ENCODE data around the gene CPS1.

The CPS1 gene

GRCh38 chr2:210617318-210617717 is 60.9 kb downstream of the CPS1 start:
- DNase-seq: no peak

GRCh38 chr2:210617732-210618330 is 61.4 kb downstream of the CPS1 start:
- DNase-seq: no peak

- no peak for DNase-seq
Observed at GRCh38 chr2:210620456-210620855, 64.1 kb downstream of the CPS1 start.

DNA sequence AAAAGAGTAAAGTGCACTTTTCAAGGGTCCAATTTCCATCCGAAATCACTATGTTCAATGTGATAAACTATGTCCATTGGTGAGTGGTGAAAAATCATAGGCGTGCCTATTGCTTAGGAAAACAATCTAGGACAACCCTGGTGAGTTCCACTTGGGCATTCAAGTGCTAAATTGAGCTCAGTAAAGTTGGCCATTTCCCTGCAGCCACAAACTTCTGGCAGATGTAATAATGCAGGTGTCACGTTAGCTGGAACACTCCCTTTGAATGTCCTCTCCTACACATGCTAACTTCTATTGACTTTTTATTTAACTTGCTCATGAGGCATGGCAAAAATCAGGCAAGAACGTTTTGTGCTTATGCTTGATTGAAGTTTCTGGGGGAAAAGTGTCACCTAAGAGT is 67.1 kb downstream of the CPS1 start:
- no peak for DNase-seq

DNA sequence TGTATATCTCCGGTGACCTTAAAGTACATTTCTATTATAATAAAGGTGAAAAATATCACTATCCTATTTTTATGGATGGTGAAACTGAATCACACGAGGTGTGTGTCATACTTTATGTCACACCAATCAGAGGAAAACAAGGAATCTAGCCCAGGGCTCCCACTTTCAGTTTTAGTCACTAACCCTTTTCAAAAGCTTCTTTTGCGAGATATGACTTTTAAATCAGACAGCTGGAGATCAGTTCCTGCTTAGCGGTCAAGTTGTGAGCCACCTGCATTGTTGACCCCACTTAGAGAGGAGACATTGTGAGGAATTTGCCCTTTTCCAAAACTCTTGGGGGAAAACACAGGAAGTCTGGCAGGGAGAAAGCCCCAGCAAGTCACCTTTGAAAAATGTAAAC is 70.5 kb downstream of the CPS1 start:
- DNase-seq: no peak

DNA sequence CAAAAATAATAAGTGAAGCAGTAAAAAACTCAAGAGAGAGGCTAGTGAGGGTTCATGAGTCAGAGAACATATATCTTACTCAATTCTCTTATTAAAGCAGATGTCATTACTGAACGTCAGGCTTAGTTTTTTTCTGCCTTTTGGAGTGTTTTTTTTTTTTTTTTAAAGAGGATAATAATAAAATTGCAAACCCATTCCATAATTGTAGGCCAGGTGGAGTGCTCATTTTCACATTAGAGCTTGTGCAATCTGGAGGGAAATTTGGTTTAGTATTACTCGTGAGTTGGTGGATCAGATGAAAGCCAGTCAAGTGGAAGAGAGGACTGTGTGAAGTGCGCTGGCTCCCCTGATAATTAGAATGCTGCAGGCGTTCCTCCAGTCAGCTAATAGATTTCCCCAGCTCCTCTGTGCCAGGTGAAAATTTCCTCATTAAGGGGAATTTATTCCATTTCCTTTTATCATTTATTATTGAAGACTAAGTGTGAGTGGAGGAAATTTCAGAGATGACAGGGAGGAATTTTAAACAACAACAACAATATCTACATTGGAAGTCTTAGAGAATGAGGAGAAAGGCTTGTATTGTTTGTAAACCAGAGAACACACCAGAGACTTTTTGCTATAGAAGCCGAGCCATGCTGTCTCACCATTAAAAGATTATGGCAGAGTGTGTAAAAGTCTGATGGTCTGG is 74.6 kb downstream of the CPS1 start:
- DNase-seq: no peak

- no peak for DNase-seq
Observed at GRCh38 chr2:210633699-210634098, 77.3 kb downstream of the CPS1 start.

DNA sequence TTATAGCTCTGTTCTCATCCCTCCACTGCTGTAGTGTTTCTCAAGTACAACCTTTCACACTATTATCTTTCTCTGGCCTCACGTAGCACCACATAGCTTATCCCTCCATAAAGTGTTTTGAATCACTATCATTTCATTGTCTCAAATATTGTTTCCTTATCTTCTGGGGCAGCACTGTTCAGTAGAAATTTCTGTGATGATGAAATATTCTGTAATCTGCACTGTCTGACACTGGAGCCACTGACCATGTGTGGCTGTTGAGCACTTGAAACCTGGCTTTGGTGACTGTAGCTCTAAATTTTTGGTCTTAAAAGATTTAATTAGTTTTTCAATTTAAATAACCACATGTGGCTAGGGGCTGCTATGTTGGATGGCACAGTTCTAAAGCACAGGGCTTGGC is 78.9 kb downstream of the CPS1 start:
- DNase-seq: no peak

GRCh38 chr2:210642333-210642732 is 85.9 kb downstream of the CPS1 start:
- DNase-seq: no peak

DNA sequence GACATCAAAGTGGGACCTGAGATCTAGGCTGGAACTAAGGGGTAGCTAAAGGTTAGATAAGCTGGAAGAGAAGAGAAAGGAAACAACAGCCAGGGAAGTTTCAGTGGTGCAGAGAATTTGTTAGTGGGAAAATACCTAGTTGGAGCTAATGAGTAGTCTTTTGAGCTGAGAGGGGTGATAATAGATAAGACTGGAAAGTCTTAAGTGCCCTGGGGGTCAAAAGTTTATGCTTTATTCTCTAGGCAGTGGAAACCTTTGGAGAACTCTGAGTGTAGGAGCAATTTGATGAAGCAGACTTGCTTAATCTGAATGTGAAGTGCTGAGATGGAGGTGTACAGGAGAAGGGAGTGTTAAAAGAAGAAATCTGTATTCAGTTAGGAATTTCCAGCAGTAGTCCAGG is 90.8 kb downstream of the CPS1 start:
- no peak for DNase-seq

- DNase-seq: no peak
Observed at GRCh38 chr2:210654091-210654490, 97.7 kb downstream of the CPS1 start.

GRCh38 chr2:210655229-210655975 is 99.0 kb downstream of the CPS1 start:
- DNase-seq: no peak

GRCh38 chr2:210657874-210658273 is 101.5 kb downstream of the CPS1 start:
- no peak for DNase-seq

DNA sequence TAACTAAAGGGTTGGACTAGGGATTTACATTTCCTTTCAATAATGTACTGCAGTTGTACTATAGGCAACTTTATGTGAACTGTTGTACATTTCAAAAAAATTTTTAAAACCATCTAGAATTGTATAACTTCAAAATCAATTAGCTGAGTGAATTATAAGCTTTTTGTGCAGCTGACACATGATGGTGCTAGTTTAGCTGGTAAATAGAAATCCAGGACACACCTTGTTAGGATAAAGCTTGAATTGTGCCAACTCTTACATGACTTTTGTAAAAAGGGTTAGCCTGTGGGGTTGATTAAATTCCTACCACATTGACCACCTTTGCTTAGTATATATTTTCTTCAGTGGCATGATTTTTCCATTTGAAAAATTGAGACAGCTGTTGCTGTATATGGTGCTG is 104.4 kb downstream of the CPS1 start:
- DNase-seq: no peak

DNA sequence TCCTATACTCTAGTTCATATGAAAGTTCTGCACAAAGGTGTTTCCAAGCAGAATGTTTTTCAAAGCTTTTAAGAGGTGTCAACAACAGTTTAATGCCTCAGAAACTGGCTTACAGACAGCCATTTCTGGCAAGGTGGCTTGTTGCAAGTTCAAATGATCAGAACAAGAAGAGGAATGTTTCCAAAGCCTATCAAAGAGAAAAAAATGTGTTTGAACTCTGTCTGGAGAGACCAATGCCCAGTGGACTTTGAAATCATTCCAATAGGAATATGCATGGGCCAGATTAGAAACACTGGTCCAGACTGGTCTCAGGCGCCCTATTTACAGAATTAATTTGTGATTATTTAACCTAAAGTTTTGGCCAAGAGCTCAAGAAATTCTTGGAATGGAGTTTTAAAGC is 106.2 kb downstream of the CPS1 start:
- DNase-seq: no peak

- DNase-seq: no peak
Observed at GRCh38 chr2:210663631-210664089, 107.3 kb downstream of the CPS1 start.

DNA sequence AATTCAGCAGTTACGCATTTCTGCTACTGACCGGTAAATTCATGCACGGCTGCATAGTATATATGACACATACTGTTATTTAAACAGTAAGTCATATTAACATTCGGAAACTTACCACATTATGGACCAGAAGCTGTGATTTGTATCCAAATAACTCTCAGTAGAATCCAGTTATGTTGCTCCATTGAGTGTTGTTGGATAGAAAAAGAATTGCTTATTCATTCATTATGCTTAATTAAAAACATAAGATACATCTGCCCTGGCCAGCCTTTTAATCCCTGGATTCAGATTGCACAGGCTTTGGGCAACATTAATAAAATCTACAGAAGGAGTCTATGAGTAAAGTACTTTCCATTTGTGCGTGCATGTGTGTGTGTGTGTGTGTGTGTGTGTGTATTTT is 111.3 kb downstream of the CPS1 start:
- DNase-seq: no peak

- DNase-seq: no peak
Observed at GRCh38 chr2:210671065-210671464, 114.7 kb downstream of the CPS1 start.

DNA sequence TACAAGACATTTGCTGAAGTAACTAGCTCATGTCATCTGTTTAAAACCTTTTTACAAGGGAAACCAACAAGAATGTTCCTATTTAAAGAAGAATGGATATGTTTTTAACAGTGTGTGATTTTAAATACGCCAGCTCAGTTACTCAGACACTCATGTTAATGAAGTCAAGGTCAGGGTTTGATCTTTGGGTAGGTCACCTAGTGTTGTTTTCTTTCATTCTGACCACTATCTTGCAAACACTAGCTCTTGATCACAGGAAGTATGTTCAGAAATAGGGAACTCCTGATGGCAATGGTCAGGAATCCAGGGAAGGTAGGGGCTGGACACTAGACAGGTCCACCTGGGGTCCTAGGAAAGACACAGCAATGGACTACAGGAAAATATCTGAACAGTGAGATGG is 116.7 kb downstream of the CPS1 start:
- no peak for DNase-seq

GRCh38 chr2:210676067-210676466 is 119.7 kb downstream of the CPS1 start:
- no peak for DNase-seq

DNA sequence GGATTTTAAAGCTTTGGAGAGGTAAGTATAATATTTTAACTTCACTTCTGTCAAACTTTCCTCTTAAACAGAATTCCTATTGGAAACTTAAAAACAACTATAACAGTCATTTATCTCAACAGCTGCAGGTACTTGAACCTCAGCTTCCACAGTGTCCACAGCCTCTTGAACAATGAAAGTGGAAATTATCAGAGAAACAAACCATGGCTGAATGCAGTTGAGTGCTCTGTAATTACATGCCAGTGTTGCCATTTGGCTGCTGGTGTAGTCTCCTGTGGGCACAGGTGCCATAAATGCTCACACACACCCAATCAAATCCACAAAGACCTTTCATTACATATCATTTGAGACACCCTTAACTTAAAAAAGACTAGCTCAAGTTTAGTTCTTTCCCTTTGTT is 125.1 kb downstream of the CPS1 start:
- no peak for DNase-seq

DNA sequence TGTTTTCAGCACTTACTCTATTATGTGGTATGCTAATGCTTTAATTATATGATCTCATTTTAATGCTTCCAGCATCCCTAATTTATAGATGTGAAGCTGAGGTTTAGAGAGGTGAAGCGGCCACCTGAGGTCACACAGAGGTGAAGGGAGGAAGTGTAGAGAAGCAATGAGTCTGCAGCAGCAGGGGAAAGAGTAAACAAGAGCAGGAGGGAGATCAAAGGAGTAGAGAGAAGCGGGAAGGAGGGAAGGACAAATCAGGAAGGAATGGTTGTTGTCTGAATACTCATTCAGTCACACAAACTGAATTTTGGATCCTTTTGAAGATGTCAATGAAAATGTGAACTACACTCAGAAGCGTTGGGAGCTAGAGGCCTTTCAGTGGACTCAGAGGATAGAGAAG is 130.0 kb downstream of the CPS1 start:
- no peak for DNase-seq

DNA sequence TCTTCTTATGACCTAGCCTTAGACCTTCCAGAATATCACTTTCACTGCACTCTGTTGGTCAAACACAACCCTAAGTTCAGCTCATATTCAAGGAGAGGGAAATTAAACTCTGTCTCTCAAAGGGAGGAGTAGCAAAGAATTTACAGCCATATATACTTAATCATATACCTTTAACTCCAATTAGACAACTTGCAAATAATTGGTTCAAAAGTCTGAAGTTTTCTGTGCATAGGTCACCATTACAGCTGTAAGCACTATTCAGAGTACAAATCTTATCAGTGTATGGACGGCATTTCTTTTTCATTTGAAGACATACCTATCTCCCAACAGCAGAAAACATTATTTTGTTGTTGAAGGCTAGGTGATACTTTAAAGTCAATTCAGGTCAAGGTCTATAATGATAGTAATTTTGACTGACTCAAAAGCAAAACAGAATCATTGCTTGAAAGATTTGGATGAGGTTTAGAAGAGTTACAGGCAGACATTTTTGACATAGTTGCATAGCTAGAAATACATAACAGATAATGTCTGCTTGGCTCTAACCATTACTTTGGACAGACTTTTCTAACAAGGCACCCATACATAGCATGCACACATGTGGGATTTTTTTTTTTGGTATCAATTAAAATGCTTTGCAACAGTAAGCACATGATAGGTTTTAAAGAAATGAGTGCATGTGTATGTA is 131.5 kb downstream of the CPS1 start:
- no peak for DNase-seq

DNA sequence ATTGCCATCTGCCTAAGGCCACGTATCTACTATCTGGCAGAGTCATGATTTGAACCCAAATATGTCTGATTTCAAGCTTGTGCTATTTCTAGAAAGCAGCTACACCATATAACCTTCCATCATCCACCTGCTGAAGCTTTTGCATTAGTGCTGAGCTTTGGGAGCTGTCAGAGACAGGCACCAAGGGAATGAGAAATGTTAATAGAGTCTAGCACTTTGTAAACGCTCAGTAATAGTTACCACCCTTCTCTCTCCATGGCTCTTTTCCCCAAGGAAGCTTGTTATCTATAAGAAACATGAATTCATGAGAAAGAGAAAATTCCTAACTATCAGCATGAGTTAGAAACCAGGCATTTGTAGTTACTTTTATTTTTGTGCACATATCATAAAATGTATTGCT is 151.5 kb downstream of the CPS1 start:
- DNase-seq: no peak
